ENCODE measurements around the gene TLCD3A.

DNA sequence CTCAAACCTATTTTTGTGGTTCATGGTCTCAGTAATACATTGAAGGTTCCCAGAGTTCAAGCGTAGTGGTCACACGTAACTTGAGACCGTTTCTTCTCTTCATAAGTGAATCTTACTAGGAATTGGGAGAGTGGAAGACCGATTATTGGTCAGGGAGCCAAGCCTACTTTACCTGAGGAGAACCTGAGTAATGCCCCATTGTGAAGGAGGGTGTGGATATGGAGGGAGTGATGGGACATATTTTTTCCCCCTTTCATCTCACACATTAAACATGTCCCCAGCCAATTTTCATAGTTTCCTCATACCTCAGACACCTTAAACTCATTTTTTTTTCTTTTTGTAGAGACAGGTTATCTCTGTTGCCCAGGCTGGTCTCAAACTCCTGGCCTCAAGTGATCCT is 10.7 kb downstream of the TLCD3A start:
- TF ChIP-seq, protein P1, sequence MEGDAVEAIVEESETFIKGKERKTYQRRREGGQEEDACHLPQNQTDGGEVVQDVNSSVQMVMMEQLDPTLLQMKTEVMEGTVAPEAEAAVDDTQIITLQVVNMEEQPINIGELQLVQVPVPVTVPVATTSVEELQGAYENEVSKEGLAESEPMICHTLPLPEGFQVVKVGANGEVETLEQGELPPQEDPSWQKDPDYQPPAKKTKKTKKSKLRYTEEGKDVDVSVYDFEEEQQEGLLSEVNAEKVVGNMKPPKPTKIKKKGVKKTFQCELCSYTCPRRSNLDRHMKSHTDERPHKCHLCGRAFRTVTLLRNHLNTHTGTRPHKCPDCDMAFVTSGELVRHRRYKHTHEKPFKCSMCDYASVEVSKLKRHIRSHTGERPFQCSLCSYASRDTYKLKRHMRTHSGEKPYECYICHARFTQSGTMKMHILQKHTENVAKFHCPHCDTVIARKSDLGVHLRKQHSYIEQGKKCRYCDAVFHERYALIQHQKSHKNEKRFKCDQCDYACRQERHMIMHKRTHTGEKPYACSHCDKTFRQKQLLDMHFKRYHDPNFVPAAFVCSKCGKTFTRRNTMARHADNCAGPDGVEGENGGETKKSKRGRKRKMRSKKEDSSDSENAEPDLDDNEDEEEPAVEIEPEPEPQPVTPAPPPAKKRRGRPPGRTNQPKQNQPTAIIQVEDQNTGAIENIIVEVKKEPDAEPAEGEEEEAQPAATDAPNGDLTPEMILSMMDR (conservative IDR thresholded peaks at IDR 0.05; ENCODE audit: low read length) = no peak
- no peak for TF ChIP-seq EZH2phosphoT487 (IDR thresholded peaks at IDR 0.05; ENCODE audit: borderline replicate concordance)

Data from Loucy (cell line).